Nephron progenitor cell (in vitro differentiated cells): ENCODE results near the gene CRYBG2.

Experiments
- DNase-seq: peaks from one replicate; pipeline ENCODE4 v3.0.0; 2021
- H3K27ac Mint-ChIP-seq: 2 replicates; pipeline ENCODE4 v1.8.0; 2021; ENCODE audit warnings: mild to moderate bottlenecking, moderate library complexity, mixed read lengths
- H3K27me3 Mint-ChIP-seq: 2 replicates; pipeline ENCODE4 v1.8.0; 2021; ENCODE audit warnings: mild to moderate bottlenecking, low read depth, mixed read lengths; ENCODE audit not compliant: poor library complexity
- H3K36me3 Mint-ChIP-seq: 2 replicates; pipeline ENCODE4 v1.8.0; 2021; ENCODE audit warnings: low read depth, mixed read lengths
- H3K4me1 Mint-ChIP-seq: 2 replicates; pipeline ENCODE4 v1.8.0; 2021; ENCODE audit warnings: mixed read lengths
- H3K4me3 Mint-ChIP-seq: 2 replicates; pipeline ENCODE4 v1.8.0; 2021; ENCODE audit warnings: mild to moderate bottlenecking, moderate library complexity, mixed read lengths
- H3K9me3 Mint-ChIP-seq: 2 replicates; pipeline ENCODE4 v1.8.0; 2021; ENCODE audit warnings: mild to moderate bottlenecking, moderate library complexity, mixed read lengths
- CTCF ChIP-seq: fragments of 200-600 bp; sonication (generic); IDR thresholded peaks from 2 replicates; pipeline ENCODE4 v1.5.0; 2021; ENCODE audit warnings: antibody characterized with exemption

Gene CRYBG2

GRCh38 chr1:26279456-26280332 is 74.2 kb downstream of the CRYBG2 start, which contains the start of gene SH3BGRL3:
TSS of gene SH3BGRL3 (plus strand) at chr1:26280086. CDS start at chr1:26280156, 70 bp downstream.
- H3K4me1 Mint-ChIP-seq = peaks cover 79% of the 10 kb centered on the region
- peaks cover 5% of the 10 kb centered on the region for H3K27me3 Mint-ChIP-seq
- no peak for TF ChIP-seq CTCF
- H3K9me3 Mint-ChIP-seq = no peaks in the 10 kb centered on the region
- peak; percentile 86 for DNase-seq
- peak within 1 kb of the TSS; percentile 85 for H3K4me3 Mint-ChIP-seq
- H3K27ac Mint-ChIP-seq = peak within 1 kb of the TSS; percentile 94
- peaks cover 35% of the 10 kb centered on the region for H3K36me3 Mint-ChIP-seq

GRCh38 chr1:26278724-26279455 is 75.0 kb downstream of the CRYBG2 start:
- Mint-ChIP-seq H3K27me3 (peaks cover 5% of the 10 kb centered on the region), H3K4me3 (peak overlapping the region; percentile 85), H3K4me1 (peaks cover 76% of the 10 kb centered on the region), H3K27ac (peak overlapping the region; percentile 89), H3K9me3 (no peaks in the 10 kb centered on the region), H3K36me3 (peaks cover 43% of the 10 kb centered on the region)
- DNase-seq = no peak
- no peak for TF ChIP-seq CTCF

GRCh38 chr1:26278303-26278702 is 75.6 kb downstream of the CRYBG2 start:
- Mint-ChIP-seq H3K9me3 (no peaks in the 10 kb centered on the region), H3K27me3 (peaks cover 5% of the 10 kb centered on the region), H3K4me1 (peaks cover 71% of the 10 kb centered on the region), H3K36me3 (peaks cover 44% of the 10 kb centered on the region), H3K27ac (no peak overlapping the region), H3K4me3 (no peak overlapping the region)
- DNase-seq = no peak
- no peak for TF ChIP-seq CTCF

- peaks cover 66% of the 10 kb centered on the region for H3K4me1 Mint-ChIP-seq
- H3K27me3 Mint-ChIP-seq = peaks cover 5% of the 10 kb centered on the region
- TF ChIP-seq CTCF = no peak
- no peak for DNase-seq
- peaks cover 49% of the 10 kb centered on the region for H3K36me3 Mint-ChIP-seq
- H3K9me3 Mint-ChIP-seq = no peaks in the 10 kb centered on the region
- peak overlapping the region; percentile 71 for H3K27ac Mint-ChIP-seq
- no peak overlapping the region for H3K4me3 Mint-ChIP-seq
Measured at GRCh38 chr1:26277719-26278118, 76.2 kb downstream of the CRYBG2 start.

- Mint-ChIP-seq H3K9me3 (no peaks in the 10 kb centered on the region), H3K36me3 (peaks cover 54% of the 10 kb centered on the region), H3K4me1 (peaks cover 61% of the 10 kb centered on the region), H3K27me3 (peaks cover 5% of the 10 kb centered on the region), H3K27ac (no peak overlapping the region), H3K4me3 (no peak overlapping the region)
- DNase-seq = no peak
- TF ChIP-seq CTCF = no peak
Measured at GRCh38 chr1:26277261-26277661, 76.7 kb downstream of the CRYBG2 start.
